ENCODE measurements around the gene ACTN1.

DNA sequence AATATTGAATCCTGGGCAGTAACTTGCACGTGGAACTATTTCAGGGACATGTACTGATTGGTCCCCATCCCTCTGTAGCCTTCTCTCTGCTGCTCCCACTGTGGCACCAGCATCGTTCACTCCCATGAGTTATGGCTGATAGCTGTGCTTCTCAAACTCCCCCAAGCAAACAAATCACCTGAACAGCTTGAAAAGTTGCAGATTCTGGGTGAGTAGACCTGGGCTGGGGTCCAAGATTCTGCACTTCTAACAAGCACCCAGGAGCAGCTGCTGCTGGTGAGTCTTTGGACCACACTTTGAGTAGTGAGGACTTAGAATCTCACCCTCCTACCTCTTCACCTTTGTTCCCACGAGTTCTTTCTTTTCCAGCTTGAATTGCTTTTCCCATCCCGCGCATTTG, 136.8 kb downstream of the ACTN1 start:
- TF ChIP-seq, protein P1, sequence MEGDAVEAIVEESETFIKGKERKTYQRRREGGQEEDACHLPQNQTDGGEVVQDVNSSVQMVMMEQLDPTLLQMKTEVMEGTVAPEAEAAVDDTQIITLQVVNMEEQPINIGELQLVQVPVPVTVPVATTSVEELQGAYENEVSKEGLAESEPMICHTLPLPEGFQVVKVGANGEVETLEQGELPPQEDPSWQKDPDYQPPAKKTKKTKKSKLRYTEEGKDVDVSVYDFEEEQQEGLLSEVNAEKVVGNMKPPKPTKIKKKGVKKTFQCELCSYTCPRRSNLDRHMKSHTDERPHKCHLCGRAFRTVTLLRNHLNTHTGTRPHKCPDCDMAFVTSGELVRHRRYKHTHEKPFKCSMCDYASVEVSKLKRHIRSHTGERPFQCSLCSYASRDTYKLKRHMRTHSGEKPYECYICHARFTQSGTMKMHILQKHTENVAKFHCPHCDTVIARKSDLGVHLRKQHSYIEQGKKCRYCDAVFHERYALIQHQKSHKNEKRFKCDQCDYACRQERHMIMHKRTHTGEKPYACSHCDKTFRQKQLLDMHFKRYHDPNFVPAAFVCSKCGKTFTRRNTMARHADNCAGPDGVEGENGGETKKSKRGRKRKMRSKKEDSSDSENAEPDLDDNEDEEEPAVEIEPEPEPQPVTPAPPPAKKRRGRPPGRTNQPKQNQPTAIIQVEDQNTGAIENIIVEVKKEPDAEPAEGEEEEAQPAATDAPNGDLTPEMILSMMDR (IDR thresholded peaks at IDR 0.05) = no peak
- no peak for TF ChIP-seq POLR2A (IDR thresholded peaks at IDR 0.05)
